Myocyte (in vitro differentiated cells): ENCODE results near the gene MYOZ3. TPM values are rescaled to one million over a fixed set of nuclear protein-coding genes. Genes with fewer than 3 reads are reported as not detected.

ENCODE experiments used
- DNase-seq: peaks from one replicate; pipeline ENCODE4 v3.0.0-alpha.2; 2012; ENCODE audit warnings: low read depth
- total RNA-seq: library from RNA; depleted of rRNA; stranded (reverse); fragments of >200 nt; gene quantifications from 2 replicates; pipeline ENCODE4 v1.2.3, GENCODE V29; 2014

Gene MYOZ3
- total RNA-seq, 1 donor from 2014 or later = 0.40 TPM

GRCh38 chr5:150642567-150642927 is 18.5 kb upstream of the MYOZ3 start:
- DNase-seq = peak; percentile 90

GRCh38 chr5:150642991-150643710 is 17.9 kb upstream of the MYOZ3 start:
- no peak for DNase-seq

- no peak for DNase-seq
Measured at GRCh38 chr5:150644058-150644457, 17.0 kb upstream of the MYOZ3 start.

GRCh38 chr5:150644514-150644913 is 16.5 kb upstream of the MYOZ3 start:
- peak; percentile 88 for DNase-seq

- DNase-seq = peak; percentile 95
Measured at GRCh38 chr5:150645070-150645700, 15.9 kb upstream of the MYOZ3 start.

- no peak for DNase-seq
Measured at GRCh38 chr5:150647275-150648251, 13.5 kb upstream of the MYOZ3 start.

- DNase-seq = peak; percentile 95
Measured at GRCh38 chr5:150648294-150649107, 12.6 kb upstream of the MYOZ3 start.

GRCh38 chr5:150649108-150650020 is 11.7 kb upstream of the MYOZ3 start:
- DNase-seq = no peak

GRCh38 chr5:150650021-150651006 is 10.7 kb upstream of the MYOZ3 start:
- no peak for DNase-seq

GRCh38 chr5:150651382-150651781 is 9.7 kb upstream of the MYOZ3 start:
- DNase-seq = peak; percentile 51

- no peak for DNase-seq
Measured at GRCh38 chr5:150651924-150652671, 9.0 kb upstream of the MYOZ3 start.

- peak; percentile 87 for DNase-seq
Measured at GRCh38 chr5:150653145-150653761, 7.8 kb upstream of the MYOZ3 start.

GRCh38 chr5:150653762-150654556 is 7.1 kb upstream of the MYOZ3 start:
- no peak for DNase-seq

- no peak for DNase-seq
Measured at GRCh38 chr5:150655221-150655620, 5.8 kb upstream of the MYOZ3 start.

- DNase-seq = peak; percentile 62
Measured at GRCh38 chr5:150656191-150657132, 4.6 kb upstream of the MYOZ3 start.
